Astrocyte of the cerebellum (primary cell): ENCODE measurements around the gene ZDHHC12.

Source experiments
- DNase-seq: peaks from one replicate; pipeline ENCODE4 v3.0.0-alpha.2; 2011; ENCODE audit warnings: low read depth
- H3K4me3 ChIP-seq: 2 replicates; pipeline ENCODE4 v1.5.1; 2011; ENCODE audit warnings: mild to moderate bottlenecking, low read depth, low read length, moderate library complexity
- CTCF ChIP-seq: IDR thresholded peaks from 2 replicates; pipeline ENCODE4 v1.5.1; 2012; ENCODE audit warnings: low read length, low read depth, moderate library complexity, mild to moderate bottlenecking; ENCODE audit errors: missing control alignments
- in situ Hi-C: cut with HindIII; loops from 2 replicates; pipeline ENCODE4 v1.10.0; 2017; ENCODE audit warnings: low sequenced_read_pairs

The ZDHHC12 gene

GRCh38 chr9:128768606-128769005, 44.7 kb upstream of the ZDHHC12 start:
- no peak for DNase-seq
- TF ChIP-seq CTCF, result no peak

GRCh38 chr9:128765499-128765898, 41.6 kb upstream of the ZDHHC12 start:
- no peak overlapping the region for H3K4me3 ChIP-seq
- no peak for DNase-seq
- TF ChIP-seq CTCF, result no peak
- in situ Hi-C loops, result no loop called here

More at GRCh38 chr9:128768606-128769005, 44.7 kb upstream of the ZDHHC12 start:
- H3K4me3 ChIP-seq, result no peak overlapping the region
- in situ Hi-C loops, result no loop called here

- no peak for DNase-seq
- no peak for TF ChIP-seq CTCF
- in situ Hi-C loops, result no loop called here
- H3K4me3 ChIP-seq, result no peak overlapping the region
Observed at GRCh38 chr9:128764361-128764760, 40.4 kb upstream of the ZDHHC12 start.

- in situ Hi-C loops, result no loop called here
- TF ChIP-seq CTCF, result no peak
- H3K4me3 ChIP-seq, result no peak overlapping the region
- no peak for DNase-seq
Observed at GRCh38 chr9:128762671-128763449, 38.9 kb upstream of the ZDHHC12 start.

GRCh38 chr9:128757602-128758001, 33.7 kb upstream of the ZDHHC12 start:
- no peak for DNase-seq
- in situ Hi-C loops, result no loop called here
- H3K4me3 ChIP-seq, result no peak overlapping the region
- no peak for TF ChIP-seq CTCF

- no peak overlapping the region for H3K4me3 ChIP-seq
- in situ Hi-C loops, result no loop called here
- DNase-seq, result no peak
- no peak for TF ChIP-seq CTCF
Observed at GRCh38 chr9:128753627-128754026, 29.7 kb upstream of the ZDHHC12 start.
